ENCODE data around the gene FFAR1. TPM values are rescaled to one million over a fixed set of nuclear protein-coding genes. Genes with fewer than 3 reads are reported as not detected.

FFAR1 gene
- polyA plus RNA-seq, 4 donors, result 0.06 to 0.87 (median 0.64) TPM

- no peak for DNase-seq (ENCODE audit: low read depth in 4 of 4, low spot score in 2 of 4)
These were observed 33.7 kb upstream of the FFAR1 start for GRCh38 chr19:35314031-35314430.

- no peak for DNase-seq (ENCODE audit: low read depth in 4 of 4, low spot score in 2 of 4)
These were observed 32.7 kb upstream of the FFAR1 start for GRCh38 chr19:35314858-35315470.

- no peak for DNase-seq (ENCODE audit: low read depth in 4 of 4, low spot score in 2 of 4)
These were observed 31.8 kb upstream of the FFAR1 start for GRCh38 chr19:35315883-35316282.

- no peak for DNase-seq (ENCODE audit: low read depth in 4 of 4, low spot score in 2 of 4)
These were observed 31.1 kb upstream of the FFAR1 start for GRCh38 chr19:35316560-35316959.

GRCh38 chr19:35317464-35318043 is 30.1 kb upstream of the FFAR1 start:
- no peak for DNase-seq (ENCODE audit: low read depth in 4 of 4, low spot score in 2 of 4)

- no peak for DNase-seq (ENCODE audit: low read depth in 4 of 4, low spot score in 2 of 4)
These were observed 28.8 kb upstream of the FFAR1 start for GRCh38 chr19:35318679-35319448.

- DNase-seq (ENCODE audit: low read depth in 4 of 4, low spot score in 2 of 4), result no peak
These were observed 27.5 kb upstream of the FFAR1 start for GRCh38 chr19:35320065-35320713.

GRCh38 chr19:35321291-35321690 is 26.4 kb upstream of the FFAR1 start:
- DNase-seq (ENCODE audit: low read depth in 4 of 4, low spot score in 2 of 4), result no peak

GRCh38 chr19:35322014-35322413 is 25.7 kb upstream of the FFAR1 start:
- DNase-seq (ENCODE audit: low read depth in 4 of 4, low spot score in 2 of 4), result no peak

- DNase-seq (ENCODE audit: low read depth in 4 of 4, low spot score in 2 of 4), result no peak
These were observed 20.1 kb upstream of the FFAR1 start for GRCh38 chr19:35327642-35328041.

- no peak for DNase-seq (ENCODE audit: low read depth in 4 of 4, low spot score in 2 of 4)
These were observed 18.8 kb upstream of the FFAR1 start, which contains the start of gene CD22 for GRCh38 chr19:35328851-35329285. TSS of gene CD22 (plus strand) at chr19:35329187. CDS start at chr19:35332041, 2,854 bp downstream.

- no peak for DNase-seq (ENCODE audit: low read depth in 4 of 4, low spot score in 2 of 4)
These were observed 18.4 kb upstream of the FFAR1 start for GRCh38 chr19:35329323-35329722.

GRCh38 chr19:35330475-35330874 is 17.2 kb upstream of the FFAR1 start:
- no peak for DNase-seq (ENCODE audit: low read depth in 4 of 4, low spot score in 2 of 4)

- DNase-seq (ENCODE audit: low read depth in 4 of 4, low spot score in 2 of 4), result no peak
These were observed 16.0 kb upstream of the FFAR1 start for GRCh38 chr19:35331551-35332214.

- no peak for DNase-seq (ENCODE audit: low read depth in 4 of 4, low spot score in 2 of 4)
These were observed 14.9 kb upstream of the FFAR1 start for GRCh38 chr19:35332817-35333216.

GRCh38 chr19:35334144-35334753 is 13.5 kb upstream of the FFAR1 start:
- no peak for DNase-seq (ENCODE audit: low read depth in 4 of 4, low spot score in 2 of 4)

GRCh38 chr19:35336166-35336955 is 11.3 kb upstream of the FFAR1 start:
- DNase-seq (ENCODE audit: low read depth in 4 of 4, low spot score in 2 of 4), result no peak

GRCh38 chr19:35337097-35337983 is 10.4 kb upstream of the FFAR1 start:
- no peak for DNase-seq (ENCODE audit: low read depth in 4 of 4, low spot score in 2 of 4)

- DNase-seq (ENCODE audit: low read depth in 4 of 4, low spot score in 2 of 4), result no peak
These were observed 9.8 kb upstream of the FFAR1 start for GRCh38 chr19:35337984-35338296.

Measured in left renal cortex interstitium (tissue), 4 donors.